DOHH2 (cell line): ENCODE results near the gene AMHR2.

Experiments
- H3F3A ChIP-seq: fragments of 200-600 bp; sonication (generic), shearing (Covaris generic); 2 replicates; pipeline ENCODE4 v1.6.0; 2016; ENCODE audit warnings: antibody characterized with exemption, mild to moderate bottlenecking; ENCODE audit not compliant: control insufficient read depth, insufficient read depth
- H3K27ac ChIP-seq: fragments of 200-600 bp; sonication (generic); 2 replicates; pipeline ENCODE4 v1.5.1; 2014; ENCODE audit warnings: low read depth, mild to moderate bottlenecking, low read length, moderate library complexity
- H3K27me3 ChIP-seq: fragments of 200-600 bp; sonication (generic); 2 replicates; pipeline ENCODE4 v1.6.1; 2014; ENCODE audit warnings: mild to moderate bottlenecking, low read length, mixed read lengths; ENCODE audit not compliant: control insufficient read depth
- H3K36me3 ChIP-seq: fragments of 200-600 bp; sonication (generic); 2 replicates; pipeline ENCODE4 v1.6.1; 2014; ENCODE audit warnings: mild to moderate bottlenecking, low read length, moderate library complexity, mixed read lengths; ENCODE audit not compliant: control insufficient read depth
- H3K4me1 ChIP-seq: fragments of 200-600 bp; sonication (generic); 2 replicates; pipeline ENCODE4 v1.6.1; 2014; ENCODE audit warnings: mild to moderate bottlenecking, low read length, mixed read lengths; ENCODE audit not compliant: control insufficient read depth
- H3K4me2 ChIP-seq: fragments of 200-600 bp; sonication (generic); 2 replicates; pipeline ENCODE4 v1.6.0; 2014; ENCODE audit warnings: mild to moderate bottlenecking, low read length, moderate library complexity
- H3K4me3 ChIP-seq: fragments of 200-600 bp; sonication (generic); 2 replicates; pipeline ENCODE4 v1.5.1; 2014; ENCODE audit warnings: mild to moderate bottlenecking, low read length, mixed read lengths
- H3K79me2 ChIP-seq: fragments of 200-600 bp; sonication (generic); 2 replicates; pipeline ENCODE4 v1.6.1; 2014; ENCODE audit warnings: mild to moderate bottlenecking, low read length, mixed read lengths; ENCODE audit not compliant: control insufficient read depth
- H3K9me2 ChIP-seq: fragments of 200-600 bp; sonication (generic); replicated peaks from 2 replicates; pipeline ENCODE4 v1.6.1; 2014; ENCODE audit warnings: mild to moderate bottlenecking, low read length, mixed read lengths; ENCODE audit not compliant: control insufficient read depth
- H3K9me3 ChIP-seq: fragments of 200-600 bp; sonication (generic); 2 replicates; pipeline ENCODE4 v1.6.1; 2014; ENCODE audit warnings: antibody characterized with exemption, low read length, mixed read lengths; ENCODE audit not compliant: control insufficient read depth, insufficient read depth
- H4K20me1 ChIP-seq: fragments of 200-600 bp; sonication (generic); 2 replicates; pipeline ENCODE4 v1.6.0; 2014; ENCODE audit warnings: low read depth, mild to moderate bottlenecking, antibody characterized with exemption, low read length, moderate library complexity; ENCODE audit not compliant: control insufficient read depth, insufficient read depth
- CTCF ChIP-seq: fragments of 200-600 bp; sonication (generic); IDR thresholded peaks from one replicate; pipeline ENCODE4 v1.5.1; 2014; ENCODE audit warnings: antibody characterized with exemption, mild to moderate bottlenecking, low read depth, low read length; ENCODE audit not compliant: poor library complexity, severe bottlenecking
- EZH2phosphoT487 ChIP-seq: fragments of 200-600 bp; sonication (generic); IDR thresholded peaks from 2 replicates; pipeline ENCODE4 v1.6.1; 2017; ENCODE audit warnings: borderline replicate concordance, mild to moderate bottlenecking, antibody characterized with exemption, low read length, moderate library complexity, mixed read lengths

The AMHR2 gene

GRCh38 chr12:53461591-53461990 is 37.9 kb downstream of the AMHR2 start:
- Histone ChIP-seq H3K9me2 (no peaks in the 10 kb centered on the region), H3K4me3 (no peak overlapping the region), H3K9me3 (no peaks in the 10 kb centered on the region), H3F3A (peaks cover 15% of the 10 kb centered on the region), H4K20me1 (peaks cover 19% of the 10 kb centered on the region), H3K4me1 (0 out of 2 replicates have a peak, but pooled peaks cover 3% of the 10 kb centered on the region), H3K27ac (no peak overlapping the region), H3K36me3 (peaks cover 99% of the 10 kb centered on the region), H3K4me2 (no peak overlapping the region), H3K79me2 (peaks cover 95% of the 10 kb centered on the region), H3K27me3 (no peaks in the 10 kb centered on the region)
- no peak for TF ChIP-seq EZH2phosphoT487
- no peak for TF ChIP-seq CTCF

GRCh38 chr12:53462935-53463334 is 39.3 kb downstream of the AMHR2 start:
- 0 out of 2 replicates have a peak, but pooled peaks cover 3% of the 10 kb centered on the region for H3K4me1 ChIP-seq
- no peak overlapping the region for H3K4me2 ChIP-seq
- no peaks in the 10 kb centered on the region for H3K9me3 ChIP-seq
- H4K20me1 ChIP-seq, result peaks cover 17% of the 10 kb centered on the region
- H3F3A ChIP-seq, result peaks cover 19% of the 10 kb centered on the region
- H3K27ac ChIP-seq, result no peak overlapping the region
- TF ChIP-seq CTCF, result no peak
- no peak for TF ChIP-seq EZH2phosphoT487
- no peak overlapping the region for H3K4me3 ChIP-seq
- peaks cover 94% of the 10 kb centered on the region for H3K79me2 ChIP-seq
- no peaks in the 10 kb centered on the region for H3K27me3 ChIP-seq
- peaks cover 99% of the 10 kb centered on the region for H3K36me3 ChIP-seq
- no peaks in the 10 kb centered on the region for H3K9me2 ChIP-seq

- Histone ChIP-seq H3K36me3 (peaks cover 99% of the 10 kb centered on the region), H4K20me1 (peaks cover 13% of the 10 kb centered on the region), H3K4me1 (0 out of 2 replicates have a peak, but pooled peaks cover 3% of the 10 kb centered on the region), H3K27me3 (no peaks in the 10 kb centered on the region), H3K4me2 (no peak overlapping the region), H3K9me3 (no peaks in the 10 kb centered on the region), H3K4me3 (no peak overlapping the region), H3K9me2 (no peaks in the 10 kb centered on the region), H3K79me2 (peaks cover 93% of the 10 kb centered on the region), H3K27ac (no peak overlapping the region), H3F3A (peaks cover 18% of the 10 kb centered on the region)
- no peak for TF ChIP-seq EZH2phosphoT487
- TF ChIP-seq CTCF, result no peak
Observed at GRCh38 chr12:53463802-53464560, 40.3 kb downstream of the AMHR2 start.
